ENCODE measurements around the gene GPR173.

DNA sequence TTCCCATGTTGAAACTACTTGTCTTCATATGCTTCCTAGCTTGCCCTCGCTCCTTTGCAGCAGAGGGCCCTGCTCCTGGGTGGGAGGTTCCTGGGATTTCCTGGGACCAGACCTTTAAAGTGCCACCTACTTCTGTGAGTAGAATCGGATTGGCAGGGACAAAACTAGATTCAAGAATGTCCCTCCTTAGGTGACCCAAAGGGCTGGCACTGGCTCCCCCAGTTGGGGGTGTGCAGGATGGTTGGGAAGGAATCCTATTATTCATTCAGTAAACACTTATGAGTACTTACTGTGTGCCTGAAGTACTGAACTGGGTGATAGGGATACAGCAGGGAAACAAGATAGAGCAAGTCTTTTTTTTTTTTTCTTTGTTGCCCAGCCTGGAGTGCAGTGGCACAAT, 42.8 kb downstream of the GPR173 start:
- TF ChIP-seq, protein P1, sequence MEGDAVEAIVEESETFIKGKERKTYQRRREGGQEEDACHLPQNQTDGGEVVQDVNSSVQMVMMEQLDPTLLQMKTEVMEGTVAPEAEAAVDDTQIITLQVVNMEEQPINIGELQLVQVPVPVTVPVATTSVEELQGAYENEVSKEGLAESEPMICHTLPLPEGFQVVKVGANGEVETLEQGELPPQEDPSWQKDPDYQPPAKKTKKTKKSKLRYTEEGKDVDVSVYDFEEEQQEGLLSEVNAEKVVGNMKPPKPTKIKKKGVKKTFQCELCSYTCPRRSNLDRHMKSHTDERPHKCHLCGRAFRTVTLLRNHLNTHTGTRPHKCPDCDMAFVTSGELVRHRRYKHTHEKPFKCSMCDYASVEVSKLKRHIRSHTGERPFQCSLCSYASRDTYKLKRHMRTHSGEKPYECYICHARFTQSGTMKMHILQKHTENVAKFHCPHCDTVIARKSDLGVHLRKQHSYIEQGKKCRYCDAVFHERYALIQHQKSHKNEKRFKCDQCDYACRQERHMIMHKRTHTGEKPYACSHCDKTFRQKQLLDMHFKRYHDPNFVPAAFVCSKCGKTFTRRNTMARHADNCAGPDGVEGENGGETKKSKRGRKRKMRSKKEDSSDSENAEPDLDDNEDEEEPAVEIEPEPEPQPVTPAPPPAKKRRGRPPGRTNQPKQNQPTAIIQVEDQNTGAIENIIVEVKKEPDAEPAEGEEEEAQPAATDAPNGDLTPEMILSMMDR (IDR thresholded peaks at IDR 0.05; ENCODE audit: insufficient read depth, low read length, poor library complexity, severe bottlenecking): no peak
- no peak for TF ChIP-seq EZH2phosphoT487 (conservative IDR thresholded peaks at IDR 0.05; ENCODE audit: low read length)

All from SU-DHL-6 (cell line).